ENCODE measurements around the gene TRAPPC10.
"Not testable (repeated sequence)": the region's sequence is repeated elsewhere in the genome, so short reads cannot be mapped to it uniquely, and the experiment has no call there.

The TRAPPC10 gene

DNA sequence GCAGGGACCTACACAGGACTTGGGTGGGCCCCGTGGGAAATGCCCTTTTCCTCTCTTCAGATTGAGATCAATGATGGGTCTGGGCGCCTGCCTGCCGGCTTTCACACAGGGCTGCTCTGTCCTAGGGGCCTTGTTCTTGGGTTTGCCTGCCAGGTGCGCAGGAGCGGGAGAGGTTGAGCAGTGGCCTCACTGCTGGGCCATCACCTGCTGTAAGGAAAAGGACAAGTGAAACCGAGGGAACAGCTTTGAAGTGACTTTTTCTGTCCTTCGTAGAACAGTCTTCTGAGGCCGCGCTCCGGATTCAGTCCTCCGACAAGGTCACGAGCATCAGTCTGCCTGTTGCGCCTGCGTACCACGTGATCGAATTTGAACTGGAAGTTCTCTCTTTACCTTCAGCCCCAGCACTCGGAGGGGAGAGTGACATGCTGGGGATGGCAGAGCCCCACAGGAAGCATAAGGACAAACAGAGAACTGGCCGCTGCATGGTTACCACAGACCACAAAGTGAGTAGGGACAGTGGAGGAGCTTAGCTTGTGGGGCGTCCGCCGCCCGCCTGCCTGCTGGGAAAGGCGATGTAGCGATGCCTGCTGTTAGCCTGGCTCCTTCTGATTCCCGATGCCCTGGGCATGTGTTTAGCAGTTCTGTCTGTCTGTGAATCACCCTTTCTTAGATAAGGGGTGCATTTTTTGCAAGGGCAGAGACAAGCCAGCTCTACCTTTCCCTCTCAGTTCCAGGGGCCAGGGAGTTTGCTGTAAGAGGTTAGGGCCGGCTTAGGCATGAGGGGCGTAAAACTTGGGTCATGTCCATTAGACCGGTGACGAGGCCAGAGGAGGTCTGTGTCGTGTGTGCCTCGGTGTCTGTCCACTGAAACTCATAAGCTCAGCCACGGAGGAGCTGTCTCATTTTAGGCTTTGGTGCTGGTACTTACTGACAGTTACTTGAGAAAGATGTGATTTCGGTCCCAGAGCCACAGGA is 75.6 kb downstream of the TRAPPC10 start:
- Histone ChIP-seq H3K4me3 (ENCODE audit: low read length) (no peak overlapping the region), H3K9me3 (ENCODE audit: control insufficient read depth, insufficient read depth, low read length) (no peaks in the 10 kb centered on the region), H3K36me3 (ENCODE audit: control insufficient read depth, insufficient read depth, low read length) (peaks cover 38% of the 10 kb centered on the region), H3K4me1 (ENCODE audit: control insufficient read depth, insufficient read depth, low read length) (no peaks in the 10 kb centered on the region; the same call in 1 of the 2 replicates), H3K27me3 (ENCODE audit: control insufficient read depth, insufficient read depth, low read length) (no peaks in the 10 kb centered on the region), H3K27ac (ENCODE audit: low read length) (no peak overlapping the region)
- no peak for DNase-seq (ENCODE audit: low read depth, low spot score)
- WGBS (ENCODE audit: insufficient coverage, insufficient read length), result no CpG with 5 or more reads among the region's 33 CpGs

DNA sequence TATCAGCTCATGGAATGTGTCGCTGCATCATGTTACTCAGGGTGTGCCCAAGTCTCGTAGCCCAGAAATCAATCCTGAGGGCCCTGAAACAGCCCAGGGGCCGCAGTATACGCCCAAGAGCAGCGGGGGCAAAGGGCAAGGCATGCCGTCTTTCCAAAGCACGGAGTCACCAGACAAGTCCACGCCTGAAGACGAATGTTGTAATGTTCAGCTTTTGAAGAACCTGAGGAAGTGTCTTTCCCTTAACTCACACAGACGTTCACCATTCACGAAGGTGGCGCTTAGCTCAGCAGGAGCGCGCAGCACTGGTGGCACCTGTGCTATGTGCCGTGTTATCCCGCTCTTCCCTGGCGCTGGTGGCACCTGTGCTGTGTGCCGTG is 76.3 kb downstream of the TRAPPC10 start:
- WGBS (ENCODE audit: insufficient coverage, insufficient read length), result no CpG with 5 or more reads among the region's 18 CpGs
- no peak overlapping the region for H3K4me3 ChIP-seq (ENCODE audit: low read length)
- no peaks in the 10 kb centered on the region; the same call in 1 of the 2 replicates for H3K4me1 ChIP-seq (ENCODE audit: control insufficient read depth, insufficient read depth, low read length)
- peaks cover 33% of the 10 kb centered on the region for H3K36me3 ChIP-seq (ENCODE audit: control insufficient read depth, insufficient read depth, low read length)
- DNase-seq (ENCODE audit: low read depth, low spot score), result no peak
- no peaks in the 10 kb centered on the region for H3K9me3 ChIP-seq (ENCODE audit: control insufficient read depth, insufficient read depth, low read length)
- no peak overlapping the region for H3K27ac ChIP-seq (ENCODE audit: low read length)
- no peaks in the 10 kb centered on the region for H3K27me3 ChIP-seq (ENCODE audit: control insufficient read depth, insufficient read depth, low read length)

DNA sequence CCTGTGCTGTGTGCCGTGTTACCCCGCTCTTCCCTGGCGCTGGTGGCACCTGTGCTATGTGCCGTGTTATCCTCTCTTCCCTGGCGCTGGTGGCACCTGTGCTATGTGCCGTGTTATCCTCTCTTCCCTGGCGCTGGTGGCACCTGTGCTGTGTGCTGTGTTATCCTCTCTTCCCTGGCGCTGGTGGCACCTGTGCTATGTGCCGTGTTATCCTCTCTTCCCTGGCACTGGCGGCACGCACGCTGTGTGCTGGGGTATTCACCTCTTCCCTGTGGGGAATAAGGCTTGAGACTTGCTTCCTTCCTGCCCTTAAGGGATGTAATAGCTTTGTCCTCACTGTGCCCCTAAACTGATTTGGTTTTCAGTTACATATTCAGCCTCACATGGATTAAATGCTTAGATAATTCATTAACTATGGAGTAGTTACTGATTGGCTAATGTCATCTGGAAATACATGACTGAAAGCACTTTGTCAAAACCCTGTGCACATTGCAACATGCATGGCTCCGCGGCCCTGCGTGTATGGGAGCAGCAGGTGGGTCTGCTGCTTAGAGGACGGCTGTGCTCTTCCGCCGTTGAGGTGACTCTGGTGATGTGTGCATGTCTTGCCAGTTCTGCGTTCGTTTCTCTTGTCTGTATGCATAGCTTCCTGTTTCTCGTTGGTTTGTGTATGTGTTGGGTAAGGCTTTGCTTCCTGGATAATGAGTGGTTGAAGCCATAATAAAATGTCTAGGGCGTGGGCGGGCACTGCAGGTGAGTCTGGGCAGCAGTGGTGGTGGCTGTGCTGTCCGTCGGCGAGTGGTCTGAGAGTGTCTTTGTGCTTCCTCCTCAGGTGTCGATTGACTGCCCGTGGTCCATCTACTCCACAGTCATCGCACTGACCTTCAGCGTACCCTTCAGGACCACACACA is 77.1 kb downstream of the TRAPPC10 start:
- WGBS (ENCODE audit: insufficient coverage, insufficient read length), result no CpG with 5 or more reads among the region's 30 CpGs
- no peak for DNase-seq (ENCODE audit: low read depth, low spot score)
- H3K36me3 ChIP-seq (ENCODE audit: control insufficient read depth, insufficient read depth, low read length), result peaks cover 34% of the 10 kb centered on the region

DNA sequence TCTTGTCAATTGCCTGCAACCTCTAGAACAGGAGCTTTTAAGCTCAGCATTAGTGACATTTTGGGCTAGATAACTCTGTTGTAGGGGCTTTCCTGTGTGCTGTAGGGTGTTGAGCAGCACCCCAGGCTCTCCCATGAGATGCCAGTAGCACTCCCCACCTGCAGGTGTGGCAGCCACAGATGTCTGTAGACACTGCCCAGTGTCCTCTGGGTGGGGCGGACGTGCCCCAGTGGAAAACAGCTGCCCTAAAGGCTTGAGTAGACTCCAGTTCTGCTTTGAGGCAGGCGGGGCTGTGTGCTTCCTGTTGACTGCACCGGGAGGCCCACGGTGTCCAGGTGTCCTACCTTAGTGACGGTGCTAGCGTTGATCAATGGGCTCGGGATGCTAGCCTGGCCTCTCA is 78.2 kb downstream of the TRAPPC10 start:
- H3K4me1 ChIP-seq (ENCODE audit: control insufficient read depth, insufficient read depth, low read length), result no peaks in the 10 kb centered on the region; the same call in 1 of the 2 replicates
- DNase-seq (ENCODE audit: low read depth, low spot score), result no peak
- no peaks in the 10 kb centered on the region for H3K27me3 ChIP-seq (ENCODE audit: control insufficient read depth, insufficient read depth, low read length)
- no peaks in the 10 kb centered on the region for H3K9me3 ChIP-seq (ENCODE audit: control insufficient read depth, insufficient read depth, low read length)
- WGBS (ENCODE audit: insufficient coverage, insufficient read length), result no CpG with 5 or more reads among the region's 8 CpGs
- no peak overlapping the region for H3K4me3 ChIP-seq (ENCODE audit: low read length)
- peaks cover 29% of the 10 kb centered on the region for H3K36me3 ChIP-seq (ENCODE audit: control insufficient read depth, insufficient read depth, low read length)
- no peak overlapping the region for H3K27ac ChIP-seq (ENCODE audit: low read length)

More for the DNA sequence above, 77.1 kb downstream of the TRAPPC10 start:
- no peak overlapping the region for H3K27ac ChIP-seq (ENCODE audit: low read length)
- no peak overlapping the region for H3K4me3 ChIP-seq (ENCODE audit: low read length)
- H3K9me3 ChIP-seq (ENCODE audit: control insufficient read depth, insufficient read depth, low read length), result no peaks in the 10 kb centered on the region
- no peaks in the 10 kb centered on the region for H3K27me3 ChIP-seq (ENCODE audit: control insufficient read depth, insufficient read depth, low read length)
- no peaks in the 10 kb centered on the region; the same call in 1 of the 2 replicates for H3K4me1 ChIP-seq (ENCODE audit: control insufficient read depth, insufficient read depth, low read length)

DNA sequence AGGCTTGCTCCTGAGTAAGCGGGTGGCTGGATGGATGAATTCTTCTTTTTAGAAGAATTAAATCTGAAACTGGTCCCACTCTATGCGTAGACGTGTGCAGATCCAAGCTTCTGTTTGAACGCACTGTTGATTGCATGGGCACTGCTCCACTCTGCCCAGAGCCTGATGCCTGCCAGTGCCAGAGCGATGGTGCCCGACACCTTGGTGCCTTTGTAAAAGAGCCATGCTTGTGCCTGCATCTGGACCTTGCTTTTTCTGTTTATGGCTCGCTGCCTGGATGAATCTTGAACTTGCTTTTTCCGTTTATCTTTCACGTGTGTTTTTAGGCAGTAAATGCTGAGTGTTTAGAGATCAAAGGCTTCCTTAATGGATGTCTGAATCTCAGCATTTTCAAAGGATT is 80.1 kb downstream of the TRAPPC10 start:
- no peaks in the 10 kb centered on the region; the same call in 1 of the 2 replicates for H3K4me1 ChIP-seq (ENCODE audit: control insufficient read depth, insufficient read depth, low read length)
- DNase-seq (ENCODE audit: low read depth, low spot score), result no peak
- WGBS (ENCODE audit: insufficient coverage, insufficient read length), result no CpG with 5 or more reads among the region's 9 CpGs
- H3K27me3 ChIP-seq (ENCODE audit: control insufficient read depth, insufficient read depth, low read length), result no peaks in the 10 kb centered on the region
- H3K4me3 ChIP-seq (ENCODE audit: low read length), result no peak overlapping the region
- H3K27ac ChIP-seq (ENCODE audit: low read length), result no peak overlapping the region
- H3K36me3 ChIP-seq (ENCODE audit: control insufficient read depth, insufficient read depth, low read length), result peaks cover 22% of the 10 kb centered on the region
- no peaks in the 10 kb centered on the region for H3K9me3 ChIP-seq (ENCODE audit: control insufficient read depth, insufficient read depth, low read length)

DNA sequence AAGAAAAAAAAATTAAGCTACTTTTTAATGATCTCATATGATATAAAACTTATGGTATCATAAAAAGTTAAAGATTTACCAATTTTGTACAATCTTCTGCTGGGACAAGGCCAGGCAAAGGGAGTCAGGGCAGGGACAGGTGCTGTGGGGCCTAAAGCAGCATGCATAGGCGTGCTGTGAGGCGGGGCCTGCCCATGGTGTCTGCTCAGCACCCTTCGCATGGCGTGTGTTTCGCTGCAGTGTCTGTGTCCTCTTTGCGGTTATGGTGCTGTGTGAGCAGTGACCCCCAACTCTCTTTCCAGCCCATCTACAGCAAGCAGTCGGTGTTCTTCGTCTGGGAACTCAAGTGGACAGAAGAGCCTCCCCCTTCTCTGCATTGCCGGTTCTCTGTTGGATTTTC is 81.7 kb downstream of the TRAPPC10 start:
- WGBS (ENCODE audit: insufficient coverage, insufficient read length), result no CpG with 5 or more reads among the region's 9 CpGs
- no peak overlapping the region for H3K4me3 ChIP-seq (ENCODE audit: low read length)
- H3K36me3 ChIP-seq (ENCODE audit: control insufficient read depth, insufficient read depth, low read length), result peaks cover 14% of the 10 kb centered on the region
- H3K27ac ChIP-seq (ENCODE audit: low read length), result no peak overlapping the region
- no peaks in the 10 kb centered on the region for H3K9me3 ChIP-seq (ENCODE audit: control insufficient read depth, insufficient read depth, low read length)
- H3K27me3 ChIP-seq (ENCODE audit: control insufficient read depth, insufficient read depth, low read length), result no peaks in the 10 kb centered on the region
- no peak for DNase-seq (ENCODE audit: low read depth, low spot score)
- no peaks in the 10 kb centered on the region for H3K4me1 ChIP-seq (ENCODE audit: control insufficient read depth, insufficient read depth, low read length)

DNA sequence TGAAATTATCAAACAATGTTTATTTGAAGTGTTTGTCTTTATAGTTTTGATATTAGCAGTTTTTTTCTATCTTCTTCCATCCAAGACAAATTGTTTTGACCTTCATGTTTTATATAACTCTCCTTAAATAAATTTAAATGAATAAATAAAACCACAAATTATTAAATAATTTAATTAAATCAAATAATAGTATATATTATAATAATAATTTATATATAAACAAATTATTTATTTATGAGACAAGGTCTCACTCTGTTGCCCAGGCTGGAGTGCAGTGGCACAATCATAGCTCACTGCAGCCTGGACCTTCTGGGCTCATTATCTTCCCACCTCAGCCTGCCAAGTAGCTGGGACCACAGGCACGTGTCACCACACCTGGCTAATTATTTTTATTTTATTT is 82.7 kb downstream of the TRAPPC10 start:
- DNase-seq (ENCODE audit: low read depth, low spot score), result no peak
- Histone ChIP-seq H3K4me1 (ENCODE audit: control insufficient read depth, insufficient read depth, low read length) (no peaks in the 10 kb centered on the region), H3K9me3 (ENCODE audit: control insufficient read depth, insufficient read depth, low read length) (no peaks in the 10 kb centered on the region), H3K27ac (ENCODE audit: low read length) (no peak overlapping the region), H3K27me3 (ENCODE audit: control insufficient read depth, insufficient read depth, low read length) (no peaks in the 10 kb centered on the region), H3K4me3 (ENCODE audit: low read length) (no peak overlapping the region), H3K36me3 (ENCODE audit: control insufficient read depth, insufficient read depth, low read length) (peaks cover 13% of the 10 kb centered on the region)
- WGBS (ENCODE audit: insufficient coverage, insufficient read length), result no CpG with 5 or more reads among the region's 1 CpG

DNA sequence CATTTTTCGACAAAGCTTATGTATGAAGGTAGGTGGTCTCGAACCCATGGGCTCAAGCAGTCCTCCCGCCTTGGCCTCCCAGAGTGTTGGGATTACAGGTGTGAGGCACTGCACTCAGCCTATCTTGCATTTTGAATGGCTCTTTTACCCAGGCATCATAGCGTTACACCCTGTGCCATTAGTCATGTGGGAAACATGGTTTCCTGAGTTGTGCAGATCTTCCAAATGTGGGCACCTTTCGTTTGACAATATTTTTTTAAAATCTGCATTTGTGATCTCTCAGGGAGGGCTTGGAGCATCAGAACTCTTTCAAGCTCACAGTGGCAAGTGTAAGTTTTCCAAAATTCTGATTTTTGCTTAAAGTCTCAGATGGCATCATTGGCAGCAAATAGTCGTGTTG is 86.4 kb downstream of the TRAPPC10 start:
- no CpG with 5 or more reads among the region's 6 CpGs for WGBS (ENCODE audit: insufficient coverage, insufficient read length)
- not testable (repeated sequence) for H3K4me3 ChIP-seq (ENCODE audit: low read length); H3K9me3 ChIP-seq (ENCODE audit: control insufficient read depth, insufficient read depth, low read length); H3K4me1 ChIP-seq (ENCODE audit: control insufficient read depth, insufficient read depth, low read length); H3K36me3 ChIP-seq (ENCODE audit: control insufficient read depth, insufficient read depth, low read length); H3K27me3 ChIP-seq (ENCODE audit: control insufficient read depth, insufficient read depth, low read length); DNase-seq (ENCODE audit: low read depth, low spot score); H3K27ac ChIP-seq (ENCODE audit: low read length)

DNA sequence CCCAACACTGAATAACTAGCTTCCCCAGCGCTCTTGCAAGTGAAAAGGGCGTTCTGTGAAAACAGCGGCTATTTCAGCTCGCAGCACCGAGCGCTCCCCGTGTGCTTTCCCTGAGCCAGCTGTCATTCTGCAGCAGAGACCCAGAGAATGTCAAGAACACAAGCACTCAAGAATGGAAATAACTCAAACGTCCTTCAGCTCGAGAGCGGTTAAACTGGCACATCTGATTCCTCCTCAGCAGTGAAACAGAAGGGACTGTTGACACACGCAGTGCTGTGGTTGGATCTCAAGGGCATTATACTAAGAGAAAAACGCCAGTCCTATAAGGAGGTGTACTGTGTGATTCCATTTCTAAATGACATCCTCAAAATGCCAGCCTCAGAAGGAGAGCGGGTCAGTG is 86.9 kb downstream of the TRAPPC10 start:
- H3K36me3 ChIP-seq (ENCODE audit: control insufficient read depth, insufficient read depth, low read length); H3K9me3 ChIP-seq (ENCODE audit: control insufficient read depth, insufficient read depth, low read length); H3K27ac ChIP-seq (ENCODE audit: low read length); H3K4me1 ChIP-seq (ENCODE audit: control insufficient read depth, insufficient read depth, low read length); H3K27me3 ChIP-seq (ENCODE audit: control insufficient read depth, insufficient read depth, low read length); H3K4me3 ChIP-seq (ENCODE audit: low read length); DNase-seq (ENCODE audit: low read depth, low spot score): not testable (repeated sequence)
- no CpG with 5 or more reads among the region's 13 CpGs for WGBS (ENCODE audit: insufficient coverage, insufficient read length)

DNA sequence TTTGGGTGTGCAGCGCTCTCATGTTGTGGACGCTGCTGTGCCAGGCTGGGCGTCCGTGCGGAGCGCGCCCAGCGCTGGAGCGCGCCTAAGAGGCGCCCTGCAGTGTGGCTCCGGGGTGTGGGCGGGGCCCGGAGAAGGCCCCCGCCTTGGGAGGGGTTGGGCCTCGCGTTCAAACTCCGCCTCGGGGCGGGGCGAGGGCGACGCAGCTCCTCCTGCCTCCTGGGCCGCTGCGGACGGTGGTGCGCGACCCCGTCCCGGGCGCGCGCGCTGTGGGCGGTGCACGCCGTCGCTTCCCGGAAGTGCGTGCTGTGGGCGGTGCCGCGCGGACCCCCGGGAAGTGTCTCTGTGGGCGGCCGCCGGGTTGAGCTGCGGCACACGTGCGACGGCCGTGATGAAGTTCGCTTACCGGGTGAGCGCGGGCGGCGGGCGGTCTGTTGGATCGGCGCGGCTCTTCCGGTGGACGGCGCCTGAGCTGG is 95.0 kb downstream of the TRAPPC10 start, which contains the start of gene PWP2:
PWP2 (plus strand) TSS at position 374 of the 476 bp plus-strand sequence; CDS start at position 392, 18 bp downstream.
- WGBS (ENCODE audit: insufficient coverage, insufficient read length), result no CpG with 5 or more reads among the region's 66 CpGs
- not testable (repeated sequence) for DNase-seq (ENCODE audit: low read depth, low spot score); H3K27ac ChIP-seq (ENCODE audit: low read length); H3K27me3 ChIP-seq (ENCODE audit: control insufficient read depth, insufficient read depth, low read length); H3K4me1 ChIP-seq (ENCODE audit: control insufficient read depth, insufficient read depth, low read length); H3K4me3 ChIP-seq (ENCODE audit: low read length); H3K36me3 ChIP-seq (ENCODE audit: control insufficient read depth, insufficient read depth, low read length); H3K9me3 ChIP-seq (ENCODE audit: control insufficient read depth, insufficient read depth, low read length)

Data from iPS DF 6.9 (cell line).